CD14-positive monocyte (primary cell): ENCODE data around the gene PDPK1. TPM values are rescaled to one million over a fixed set of nuclear protein-coding genes. Genes with fewer than 3 reads are reported as not detected.
"Not testable (repeated sequence)": the region's sequence is repeated elsewhere in the genome, so short reads cannot be mapped to it uniquely, and the experiment has no call there.

Experiments used
- DNase-seq, 3 donors: peaks; one replicate each; pipeline ENCODE4 v3.0.0-alpha.2; 2011 to 2022
- H2AFZ ChIP-seq: 2 replicates; pipeline ENCODE4 v1.6.0; 2012; ENCODE audit warnings: mild to moderate bottlenecking, low read depth, low read length, inconsistent platforms; ENCODE audit not compliant: insufficient read depth, poor library complexity, severe bottlenecking
- H3K27ac ChIP-seq, 2 donors: 1 replicate in 1 of 2; 2 replicates in 1 of 2; pipeline ENCODE4 v1.5.1; 2012 to 2013; ENCODE audit warnings: low read length in 2 of 2, control low read depth in 1 of 2, inconsistent platforms in 1 of 2, low read depth in 1 of 2, mild to moderate bottlenecking in 1 of 2
- H3K27me3 ChIP-seq, 2 donors: one replicate each; pipeline versions ENCODE4 v1.6.0 to v1.6.1; 2011 to 2013; ENCODE audit warnings: low read length in 2 of 2; ENCODE audit not compliant: control insufficient read depth in 2 of 2, insufficient read depth in 2 of 2
- H3K36me3 ChIP-seq, 2 donors: replicated peaks in 1 of 2; 1 replicate in 1 of 2; 2 replicates in 1 of 2; pipeline versions ENCODE4 v1.5.1 to v1.6.1; 2012 to 2013; ENCODE audit warnings: low read length in 2 of 2, control low read depth in 1 of 2, inconsistent platforms in 1 of 2, mild to moderate bottlenecking in 1 of 2; ENCODE audit not compliant: insufficient read depth in 2 of 2, control insufficient read depth in 1 of 2
- H3K4me1 ChIP-seq, 2 donors: 1 replicate in 1 of 2; 2 replicates in 1 of 2; pipeline versions ENCODE4 v1.5.1 to v1.6.1; 2012 to 2013; ENCODE audit warnings: low read length in 2 of 2, control low read depth in 1 of 2, inconsistent platforms in 1 of 2, mild to moderate bottlenecking in 1 of 2, moderate library complexity in 1 of 2; ENCODE audit not compliant: insufficient read depth in 2 of 2, control insufficient read depth in 1 of 2
- H3K4me2 ChIP-seq: replicated peaks from 2 replicates; pipeline ENCODE3; 2012; ENCODE audit warnings: low read length, moderate library complexity, mild to moderate bottlenecking; ENCODE audit not compliant: poor library complexity, severe bottlenecking; ENCODE audit errors: extremely low read depth
- H3K4me3 ChIP-seq, 3 experiments: fragments of 200-600 bp in 1 of 3; sonication (generic) in 1 of 3; replicated peaks in 1 of 3; 1 replicate in 2 of 3; 2 replicates in 1 of 3; pipeline ENCODE4 v1.5.1; 2011 to 2013; ENCODE audit warnings: low read length in 3 of 3, mild to moderate bottlenecking in 3 of 3, control low read depth in 2 of 3, low read depth in 2 of 3, inconsistent platforms in 1 of 3, moderate library complexity in 1 of 3
- H3K79me2 ChIP-seq: 2 replicates; pipeline ENCODE4 v1.6.0; 2012; ENCODE audit warnings: mild to moderate bottlenecking, control low read depth, inconsistent platforms, low read length, moderate library complexity; ENCODE audit not compliant: insufficient read depth
- H3K9ac ChIP-seq: 2 replicates; pipeline ENCODE4 v1.6.0; 2017; ENCODE audit warnings: low read length, mild to moderate bottlenecking; ENCODE audit not compliant: insufficient read depth, poor library complexity, severe bottlenecking
- H3K9me3 ChIP-seq, 2 donors: replicated peaks in 1 of 2; 1 replicate in 1 of 2; 2 replicates in 1 of 2; pipeline versions ENCODE4 v1.5.1 to v1.6.1; 2012 to 2013; ENCODE audit warnings: low read length in 2 of 2, control low read depth in 1 of 2; ENCODE audit not compliant: control insufficient read depth in 1 of 2, insufficient read depth in 1 of 2
- H4K20me1 ChIP-seq: 2 replicates; pipeline ENCODE4 v1.6.0; 2012; ENCODE audit warnings: mild to moderate bottlenecking, low read length, control low read depth, moderate library complexity; ENCODE audit not compliant: insufficient read depth
- H3K27ac Mint-ChIP-seq, 7 donors: one replicate each; pipeline ENCODE4 v1.8.0; 2020; ENCODE audit warnings: mild to moderate bottlenecking in 7 of 7, mixed read lengths in 7 of 7, moderate library complexity in 6 of 7, inconsistent platforms in 2 of 7
- H3K27me3 Mint-ChIP-seq, 3 donors: one replicate each; pipeline ENCODE4 v1.8.0; 2021 to 2022; ENCODE audit warnings: low read depth in 3 of 3, mild to moderate bottlenecking in 3 of 3, mixed read lengths in 3 of 3, moderate library complexity in 3 of 3, inconsistent platforms in 1 of 3
- H3K36me3 Mint-ChIP-seq, 2 donors: one replicate each; pipeline ENCODE4 v1.8.0; 2020; ENCODE audit warnings: mixed read lengths in 2 of 2, inconsistent platforms in 1 of 2, mild to moderate bottlenecking in 1 of 2
- H3K4me1 Mint-ChIP-seq: one replicate; pipeline ENCODE4 v1.8.0; 2020; ENCODE audit warnings: mild to moderate bottlenecking, mixed read lengths
- H3K4me3 Mint-ChIP-seq, 2 donors: one replicate each; pipeline ENCODE4 v1.8.0; 2020; ENCODE audit warnings: mild to moderate bottlenecking in 2 of 2, mixed read lengths in 2 of 2, moderate library complexity in 1 of 2
- H3K9me3 Mint-ChIP-seq, 7 donors: one replicate each; pipeline ENCODE4 v1.8.0; 2020 to 2022; ENCODE audit warnings: mixed read lengths in 7 of 7, mild to moderate bottlenecking in 6 of 7, moderate library complexity in 6 of 7, inconsistent platforms in 2 of 7
- CTCF ChIP-seq: fragments of 200-600 bp; IDR thresholded peaks from one replicate; pipeline ENCODE4 v1.8.0; 2022; ENCODE audit warnings: antibody characterized with exemption, mild to moderate bottlenecking
- WGBS: methylation state at CpG from one replicate; pipeline ENCODE4 v1.1.5; 2013; ENCODE audit warnings: missing lambda C conversion rate; ENCODE audit not compliant: insufficient coverage; 5-methylcytosine and 5-hydroxymethylcytosine counted together
- intact Hi-C, 2 donors: fragments of 100-400 bp; cut with micrococcal nuclease; formaldehyde crosslinking; loops; one replicate each; pipeline versions ENCODE4 v1.15.0 to v1.15.1; 2023
- polyA plus RNA-seq, 3 donors: library from polyadenylated mRNA; depleted of rRNA in 1 of 3; unstranded in 2 of 3; stranded (reverse) in 1 of 3; fragments of 300-500 nt in 2 of 3; fragments of >200 nt in 1 of 3; fragmentation: Illumina TruSeq in 2 of 3; gene quantifications; 1 replicate in 2 of 3; 2 replicates in 1 of 3; pipeline ENCODE4 v1.2.3, GENCODE V29; 2012 to 2021

Gene PDPK1
- polyA plus RNA-seq, 3 donors = 35.6 to 45.9 (median 38.6) TPM

- DNase-seq = peak; percentile 65 to 80 (median 74)
- H3K9me3 Mint-ChIP-seq = no peaks in the 10 kb centered on the region
- H3K4me1 ChIP-seq = peaks cover 56 to 72% of the 10 kb centered on the region in 2 donors
- peak overlapping the region; percentile 99 to 100 for H3K27ac ChIP-seq
- H3K27me3 ChIP-seq = no peaks in the 10 kb centered on the region
- H3K4me3 ChIP-seq = peak overlapping the region; percentile 48 to 92 (median 88)
- peak overlapping the region; percentile 100 for H3K4me2 ChIP-seq
- H3K4me3 Mint-ChIP-seq = peak overlapping the region; percentile 91 to 97
- peak overlapping the region; percentile 95 for H3K9ac ChIP-seq
- H3K27ac Mint-ChIP-seq = peak overlapping the region; percentile 98 to 100 (median 98)
- WGBS = 0% methylated on average over 23 of the region's 37 CpGs
- peak overlapping the region; percentile 61 for H2AFZ ChIP-seq
- H3K4me1 Mint-ChIP-seq = peaks cover 52% of the 10 kb centered on the region
- H4K20me1 ChIP-seq = peaks cover 38% of the 10 kb centered on the region
- no peaks in the 10 kb centered on the region for H3K9me3 ChIP-seq
- intact Hi-C loops = loop anchor here in 1 of 2 donors (1.0 kb wide), 1 partner anchor 12 kb away; the partner anchor contains the start of gene AMDHD2
- peaks cover 27 to 32% of the 10 kb centered on the region in 2 donors for H3K36me3 ChIP-seq
- peaks cover 0 to 5% (median 4%) of the 10 kb centered on the region in 3 donors for H3K27me3 Mint-ChIP-seq
- H3K36me3 Mint-ChIP-seq = peaks cover 16 to 38% of the 10 kb centered on the region in 2 donors
- no peak for TF ChIP-seq CTCF
- peaks cover 3% of the 10 kb centered on the region for H3K79me2 ChIP-seq
Observed at GRCh38 chr16:2532494-2533141, 5.2 kb upstream of the PDPK1 start.

- H3K9me3 Mint-ChIP-seq, H2AFZ ChIP-seq, H3K27me3 ChIP-seq, H3K27me3 Mint-ChIP-seq, intact Hi-C loops, H3K9me3 ChIP-seq, H3K79me2 ChIP-seq: not testable (repeated sequence)
- Mint-ChIP-seq H3K36me3 (peaks cover 16 to 34% of the 10 kb centered on the region in 2 donors), H3K27ac (peak overlapping the region; percentile 98 to 100 (median 98)), H3K4me3 (peak overlapping the region; percentile 91 to 97), H3K4me1 (peaks cover 52% of the 10 kb centered on the region)
- peaks cover 32% of the 10 kb centered on the region for H4K20me1 ChIP-seq
- peaks cover 56 to 72% of the 10 kb centered on the region in 2 donors for H3K4me1 ChIP-seq
- peak overlapping the region; percentile 99 to 100 for H3K27ac ChIP-seq
- H3K4me3 ChIP-seq = peak overlapping the region; percentile 48 to 92 (median 88)
- peak overlapping the region; percentile 95 for H3K9ac ChIP-seq
- peak in 1 of 3 donors; percentile 33 for DNase-seq
- 86% methylated on average over 4 of the region's 16 CpGs for WGBS
- peak overlapping the region; percentile 100 for H3K4me2 ChIP-seq
- H3K36me3 ChIP-seq = peaks cover 21 to 26% of the 10 kb centered on the region in 2 donors
Observed at GRCh38 chr16:2533142-2533755, 4.6 kb upstream of the PDPK1 start.
